HEK293 (cell line): ENCODE results near the gene LAG3.

Source experiments
- CTCF ChIA-PET: fragments of 350-600 bp; formaldehyde crosslinking; extraction: SDS; loops from one replicate; lab custom pipeline; 2021; ENCODE audit warnings: antibody characterized with exemption; lab: Yijun Ruan, JAX
- POLR2A ChIA-PET: fragments of 300-600 bp; formaldehyde crosslinking; extraction: SDS; loops from one replicate; lab custom pipeline; 2020; ENCODE audit warnings: antibody characterized with exemption, inconsistent platforms; lab: Yijun Ruan, JAX
- H3K27ac ChIP-seq: fragments of 200-500 bp; sonication (Bioruptor generic); 2 replicates; pipeline ENCODE4 v1.5.1; 2014; ENCODE audit warnings: low read depth, low read length, control low read depth, inconsistent platforms; ENCODE audit errors: extremely low read depth
- H3K36me3 ChIP-seq, 2 experiments: fragments of 200-500 bp in 1 of 2; sonication (Bioruptor generic) in 1 of 2; 1 replicate in 1 of 2; 2 replicates in 1 of 2; pipeline ENCODE4 v1.5.1; 2014 to 2017; ENCODE audit warnings: inconsistent platforms in 2 of 2, low read length in 2 of 2; ENCODE audit not compliant: control insufficient read depth in 2 of 2, insufficient read depth in 1 of 2
- H3K4me1 ChIP-seq: fragments of 200-500 bp; sonication (Bioruptor generic); 2 replicates; pipeline ENCODE4 v1.5.1; 2014; ENCODE audit warnings: mild to moderate bottlenecking, low read length, inconsistent platforms; ENCODE audit not compliant: control insufficient read depth, insufficient read depth
- H3K4me3 ChIP-seq: 2 replicates; pipeline ENCODE4 v1.5.1; 2011; ENCODE audit warnings: low read depth, mild to moderate bottlenecking, control low read depth, low read length, moderate library complexity
- H3K9me3 ChIP-seq: fragments of 200-500 bp; sonication (Bioruptor generic); 2 replicates; pipeline ENCODE4 v1.5.1; 2014; ENCODE audit warnings: low read depth, low read length, inconsistent platforms; ENCODE audit not compliant: control insufficient read depth, insufficient read depth
- ZBTB1 ChIP-seq: fragments of 450-650 bp; formaldehyde crosslinking; IDR thresholded peaks from 2 replicates; pipeline ENCODE4 v1.5.1; 2016; ENCODE audit warnings: missing biosample characterization, missing genetic modification characterization
- ZFHX2 ChIP-seq: fragments of 450-650 bp; formaldehyde crosslinking; conservative IDR thresholded peaks from 2 replicates; pipeline ENCODE4 v1.5.1; 2016; ENCODE audit warnings: missing biosample characterization, missing genetic modification characterization
- ZNF175 ChIP-seq: fragments of 450-650 bp; formaldehyde crosslinking; IDR thresholded peaks from 2 replicates; pipeline ENCODE4 v1.5.1; 2016; ENCODE audit warnings: missing biosample characterization, missing genetic modification characterization
- ZNF248 ChIP-seq: fragments of 450-650 bp; formaldehyde crosslinking; IDR thresholded peaks from 2 replicates; pipeline ENCODE4 v1.5.1; 2017; ENCODE audit warnings: missing biosample characterization, missing genetic modification characterization
- ZNF350 ChIP-seq: fragments of 450-650 bp; formaldehyde crosslinking; IDR thresholded peaks from 2 replicates; pipeline ENCODE4 v1.5.0; 2017; ENCODE audit warnings: missing biosample characterization, mild to moderate bottlenecking, missing genetic modification characterization
- ZNF394 ChIP-seq: fragments of 450-650 bp; formaldehyde crosslinking; IDR thresholded peaks from 2 replicates; pipeline ENCODE4 v1.5.1; 2016; ENCODE audit warnings: missing biosample characterization, missing genetic modification characterization, mild to moderate bottlenecking, moderate library complexity, borderline replicate concordance
- ZNF558 ChIP-seq: fragments of 450-650 bp; formaldehyde crosslinking; IDR thresholded peaks from 2 replicates; pipeline ENCODE4 v1.5.1; 2016; ENCODE audit warnings: missing biosample characterization, missing genetic modification characterization
- TF ChIP-seq, protein P1 (sequence below): fragments of 450-650 bp; formaldehyde crosslinking; optimal IDR thresholded peaks from 2 replicates; pipeline ENCODE3; 2016; ENCODE audit warnings: missing biosample characterization, mild to moderate bottlenecking, missing genetic modification characterization
- TF ChIP-seq, protein P2 (sequence below): fragments of 450-650 bp; formaldehyde crosslinking; IDR thresholded peaks from 2 replicates; pipeline ENCODE4 v1.5.1; 2016; ENCODE audit warnings: missing biosample characterization, missing genetic modification characterization, borderline replicate concordance
- TF ChIP-seq, protein P3 (sequence below): fragments of 450-650 bp; formaldehyde crosslinking; IDR thresholded peaks from 2 replicates; pipeline ENCODE4 v1.5.1; 2016; ENCODE audit warnings: missing biosample characterization, missing genetic modification characterization
- TF ChIP-seq, protein P4 (sequence below): fragments of 450-650 bp; formaldehyde crosslinking; IDR thresholded peaks from 2 replicates; pipeline ENCODE4 v1.5.1; 2016; ENCODE audit warnings: missing biosample characterization, missing genetic modification characterization
- TF ChIP-seq, protein P5 (sequence below): fragments of 450-650 bp; formaldehyde crosslinking; IDR thresholded peaks from 2 replicates; pipeline ENCODE4 v1.5.1; 2017; ENCODE audit warnings: missing biosample characterization, missing genetic modification characterization

The LAG3 gene

DNA sequence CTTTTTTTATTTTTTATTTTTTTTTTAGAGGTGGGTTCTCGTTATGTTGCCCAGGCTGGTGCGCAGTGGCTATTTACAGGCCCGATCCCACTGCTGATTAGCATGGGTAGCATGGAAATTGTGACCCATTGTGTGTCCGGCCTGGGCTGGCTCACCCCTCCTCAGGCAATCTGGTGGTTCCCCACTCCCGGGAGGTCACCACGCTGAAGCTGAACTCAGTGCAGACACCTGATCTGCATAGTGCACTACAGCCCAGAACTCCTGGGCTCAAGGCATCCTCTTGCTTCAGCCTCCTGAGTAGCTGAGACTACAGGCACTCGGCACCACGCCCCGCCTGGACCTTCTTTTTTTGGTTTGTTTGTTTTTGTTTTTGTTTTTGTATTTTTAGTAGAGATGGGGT, 11.5 kb downstream of the LAG3 start:
- no peaks in the 10 kb centered on the region for H3K36me3 ChIP-seq
- TF ChIP-seq, protein P1, sequence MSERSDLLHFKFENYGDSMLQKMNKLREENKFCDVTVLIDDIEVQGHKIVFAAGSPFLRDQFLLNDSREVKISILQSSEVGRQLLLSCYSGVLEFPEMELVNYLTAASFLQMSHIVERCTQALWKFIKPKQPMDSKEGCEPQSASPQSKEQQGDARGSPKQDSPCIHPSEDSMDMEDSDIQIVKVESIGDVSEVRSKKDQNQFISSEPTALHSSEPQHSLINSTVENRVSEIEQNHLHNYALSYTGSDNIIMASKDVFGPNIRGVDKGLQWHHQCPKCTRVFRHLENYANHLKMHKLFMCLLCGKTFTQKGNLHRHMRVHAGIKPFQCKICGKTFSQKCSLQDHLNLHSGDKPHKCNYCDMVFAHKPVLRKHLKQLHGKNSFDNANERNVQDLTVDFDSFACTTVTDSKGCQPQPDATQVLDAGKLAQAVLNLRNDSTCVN = no peak
- no peak for TF ChIP-seq ZBTB1 (tag by site-specific recombination)
- TF ChIP-seq, protein P2, sequence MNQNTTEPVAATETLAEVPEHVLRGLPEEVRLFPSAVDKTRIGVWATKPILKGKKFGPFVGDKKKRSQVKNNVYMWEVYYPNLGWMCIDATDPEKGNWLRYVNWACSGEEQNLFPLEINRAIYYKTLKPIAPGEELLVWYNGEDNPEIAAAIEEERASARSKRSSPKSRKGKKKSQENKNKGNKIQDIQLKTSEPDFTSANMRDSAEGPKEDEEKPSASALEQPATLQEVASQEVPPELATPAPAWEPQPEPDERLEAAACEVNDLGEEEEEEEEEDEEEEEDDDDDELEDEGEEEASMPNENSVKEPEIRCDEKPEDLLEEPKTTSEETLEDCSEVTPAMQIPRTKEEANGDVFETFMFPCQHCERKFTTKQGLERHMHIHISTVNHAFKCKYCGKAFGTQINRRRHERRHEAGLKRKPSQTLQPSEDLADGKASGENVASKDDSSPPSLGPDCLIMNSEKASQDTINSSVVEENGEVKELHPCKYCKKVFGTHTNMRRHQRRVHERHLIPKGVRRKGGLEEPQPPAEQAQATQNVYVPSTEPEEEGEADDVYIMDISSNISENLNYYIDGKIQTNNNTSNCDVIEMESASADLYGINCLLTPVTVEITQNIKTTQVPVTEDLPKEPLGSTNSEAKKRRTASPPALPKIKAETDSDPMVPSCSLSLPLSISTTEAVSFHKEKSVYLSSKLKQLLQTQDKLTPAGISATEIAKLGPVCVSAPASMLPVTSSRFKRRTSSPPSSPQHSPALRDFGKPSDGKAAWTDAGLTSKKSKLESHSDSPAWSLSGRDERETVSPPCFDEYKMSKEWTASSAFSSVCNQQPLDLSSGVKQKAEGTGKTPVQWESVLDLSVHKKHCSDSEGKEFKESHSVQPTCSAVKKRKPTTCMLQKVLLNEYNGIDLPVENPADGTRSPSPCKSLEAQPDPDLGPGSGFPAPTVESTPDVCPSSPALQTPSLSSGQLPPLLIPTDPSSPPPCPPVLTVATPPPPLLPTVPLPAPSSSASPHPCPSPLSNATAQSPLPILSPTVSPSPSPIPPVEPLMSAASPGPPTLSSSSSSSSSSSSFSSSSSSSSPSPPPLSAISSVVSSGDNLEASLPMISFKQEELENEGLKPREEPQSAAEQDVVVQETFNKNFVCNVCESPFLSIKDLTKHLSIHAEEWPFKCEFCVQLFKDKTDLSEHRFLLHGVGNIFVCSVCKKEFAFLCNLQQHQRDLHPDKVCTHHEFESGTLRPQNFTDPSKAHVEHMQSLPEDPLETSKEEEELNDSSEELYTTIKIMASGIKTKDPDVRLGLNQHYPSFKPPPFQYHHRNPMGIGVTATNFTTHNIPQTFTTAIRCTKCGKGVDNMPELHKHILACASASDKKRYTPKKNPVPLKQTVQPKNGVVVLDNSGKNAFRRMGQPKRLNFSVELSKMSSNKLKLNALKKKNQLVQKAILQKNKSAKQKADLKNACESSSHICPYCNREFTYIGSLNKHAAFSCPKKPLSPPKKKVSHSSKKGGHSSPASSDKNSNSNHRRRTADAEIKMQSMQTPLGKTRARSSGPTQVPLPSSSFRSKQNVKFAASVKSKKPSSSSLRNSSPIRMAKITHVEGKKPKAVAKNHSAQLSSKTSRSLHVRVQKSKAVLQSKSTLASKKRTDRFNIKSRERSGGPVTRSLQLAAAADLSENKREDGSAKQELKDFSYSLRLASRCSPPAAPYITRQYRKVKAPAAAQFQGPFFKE (tag by site-specific recombination) = 0 out of 2 replicates have a peak, but pooled peaks have one; percentile 29
- TF ChIP-seq ZNF394 (tag by site-specific recombination) = no peak
- TF ChIP-seq, protein P3, sequence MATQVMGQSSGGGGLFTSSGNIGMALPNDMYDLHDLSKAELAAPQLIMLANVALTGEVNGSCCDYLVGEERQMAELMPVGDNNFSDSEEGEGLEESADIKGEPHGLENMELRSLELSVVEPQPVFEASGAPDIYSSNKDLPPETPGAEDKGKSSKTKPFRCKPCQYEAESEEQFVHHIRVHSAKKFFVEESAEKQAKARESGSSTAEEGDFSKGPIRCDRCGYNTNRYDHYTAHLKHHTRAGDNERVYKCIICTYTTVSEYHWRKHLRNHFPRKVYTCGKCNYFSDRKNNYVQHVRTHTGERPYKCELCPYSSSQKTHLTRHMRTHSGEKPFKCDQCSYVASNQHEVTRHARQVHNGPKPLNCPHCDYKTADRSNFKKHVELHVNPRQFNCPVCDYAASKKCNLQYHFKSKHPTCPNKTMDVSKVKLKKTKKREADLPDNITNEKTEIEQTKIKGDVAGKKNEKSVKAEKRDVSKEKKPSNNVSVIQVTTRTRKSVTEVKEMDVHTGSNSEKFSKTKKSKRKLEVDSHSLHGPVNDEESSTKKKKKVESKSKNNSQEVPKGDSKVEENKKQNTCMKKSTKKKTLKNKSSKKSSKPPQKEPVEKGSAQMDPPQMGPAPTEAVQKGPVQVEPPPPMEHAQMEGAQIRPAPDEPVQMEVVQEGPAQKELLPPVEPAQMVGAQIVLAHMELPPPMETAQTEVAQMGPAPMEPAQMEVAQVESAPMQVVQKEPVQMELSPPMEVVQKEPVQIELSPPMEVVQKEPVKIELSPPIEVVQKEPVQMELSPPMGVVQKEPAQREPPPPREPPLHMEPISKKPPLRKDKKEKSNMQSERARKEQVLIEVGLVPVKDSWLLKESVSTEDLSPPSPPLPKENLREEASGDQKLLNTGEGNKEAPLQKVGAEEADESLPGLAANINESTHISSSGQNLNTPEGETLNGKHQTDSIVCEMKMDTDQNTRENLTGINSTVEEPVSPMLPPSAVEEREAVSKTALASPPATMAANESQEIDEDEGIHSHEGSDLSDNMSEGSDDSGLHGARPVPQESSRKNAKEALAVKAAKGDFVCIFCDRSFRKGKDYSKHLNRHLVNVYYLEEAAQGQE = no peak
- TF ChIP-seq, all 188 proteins: peak for 1
- ChIA-PET POLR2A (no interaction called here), CTCF (interaction anchor here (0.6 to 8.3 kb wide), 6 partner anchors 14 to 426 kb away, joined by 3 to 70 read pairs (median 5); partner anchors contain the start of gene MLF2)
- H3K27ac ChIP-seq = no peak overlapping the region
- H3K9me3 ChIP-seq = no peaks in the 10 kb centered on the region
- no peaks in the 10 kb centered on the region for H3K4me1 ChIP-seq
- no peak overlapping the region for H3K4me3 ChIP-seq

DNA sequence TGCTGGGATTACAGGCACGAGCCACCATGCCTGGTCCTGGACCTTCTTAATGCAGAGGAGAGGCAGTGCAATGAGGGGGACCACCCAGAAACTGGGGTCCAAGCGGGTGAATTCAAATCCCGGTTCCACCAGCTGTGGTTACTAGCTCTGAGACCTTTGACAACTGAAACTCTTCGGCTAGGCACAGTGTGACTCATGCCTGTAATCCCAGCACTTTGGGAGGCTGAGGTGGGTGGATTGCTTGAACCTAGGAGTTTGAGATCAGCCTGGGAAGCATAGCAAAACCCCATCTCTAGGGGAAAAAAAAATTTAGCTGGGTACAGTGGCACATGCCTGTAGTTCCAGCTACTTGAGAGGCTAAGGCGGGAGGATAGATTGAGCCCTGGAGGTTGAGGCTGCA, 12.0 kb downstream of the LAG3 start:
- Histone ChIP-seq H3K4me1 (no peaks in the 10 kb centered on the region), H3K4me3 (no peak overlapping the region), H3K36me3 (no peaks in the 10 kb centered on the region), H3K9me3 (no peaks in the 10 kb centered on the region), H3K27ac (no peak overlapping the region)
- ChIA-PET CTCF (interaction anchor here (0.6 to 8.3 kb wide), 5 partner anchors 15 to 426 kb away, joined by 3 to 70 read pairs (median 5); partner anchors contain the start of gene MLF2), POLR2A (no interaction called here)
- TF ChIP-seq ZFHX2 (tag by site-specific recombination) (peak; percentile 42; the same call in 1 of the 2 replicates), ZNF175 (tag by site-specific recombination) (no peak), ZNF350 (tag by site-specific recombination) (no peak), ZNF558 (tag by site-specific recombination) (no peak), ZNF248 (tag by site-specific recombination) (no peak)
- TF ChIP-seq, protein P4, sequence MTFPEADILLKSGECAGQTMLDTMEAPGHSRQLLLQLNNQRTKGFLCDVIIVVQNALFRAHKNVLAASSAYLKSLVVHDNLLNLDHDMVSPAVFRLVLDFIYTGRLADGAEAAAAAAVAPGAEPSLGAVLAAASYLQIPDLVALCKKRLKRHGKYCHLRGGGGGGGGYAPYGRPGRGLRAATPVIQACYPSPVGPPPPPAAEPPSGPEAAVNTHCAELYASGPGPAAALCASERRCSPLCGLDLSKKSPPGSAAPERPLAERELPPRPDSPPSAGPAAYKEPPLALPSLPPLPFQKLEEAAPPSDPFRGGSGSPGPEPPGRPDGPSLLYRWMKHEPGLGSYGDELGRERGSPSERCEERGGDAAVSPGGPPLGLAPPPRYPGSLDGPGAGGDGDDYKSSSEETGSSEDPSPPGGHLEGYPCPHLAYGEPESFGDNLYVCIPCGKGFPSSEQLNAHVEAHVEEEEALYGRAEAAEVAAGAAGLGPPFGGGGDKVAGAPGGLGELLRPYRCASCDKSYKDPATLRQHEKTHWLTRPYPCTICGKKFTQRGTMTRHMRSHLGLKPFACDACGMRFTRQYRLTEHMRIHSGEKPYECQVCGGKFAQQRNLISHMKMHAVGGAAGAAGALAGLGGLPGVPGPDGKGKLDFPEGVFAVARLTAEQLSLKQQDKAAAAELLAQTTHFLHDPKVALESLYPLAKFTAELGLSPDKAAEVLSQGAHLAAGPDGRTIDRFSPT (tag by site-specific recombination) = no peak
- TF ChIP-seq, protein P5, sequence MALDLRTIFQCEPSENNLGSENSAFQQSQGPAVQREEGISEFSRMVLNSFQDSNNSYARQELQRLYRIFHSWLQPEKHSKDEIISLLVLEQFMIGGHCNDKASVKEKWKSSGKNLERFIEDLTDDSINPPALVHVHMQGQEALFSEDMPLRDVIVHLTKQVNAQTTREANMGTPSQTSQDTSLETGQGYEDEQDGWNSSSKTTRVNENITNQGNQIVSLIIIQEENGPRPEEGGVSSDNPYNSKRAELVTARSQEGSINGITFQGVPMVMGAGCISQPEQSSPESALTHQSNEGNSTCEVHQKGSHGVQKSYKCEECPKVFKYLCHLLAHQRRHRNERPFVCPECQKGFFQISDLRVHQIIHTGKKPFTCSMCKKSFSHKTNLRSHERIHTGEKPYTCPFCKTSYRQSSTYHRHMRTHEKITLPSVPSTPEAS (tag by site-specific recombination) = no peak
